SK-N-SH treated with all-trans-retinoic acid at 6 μM for 48 hours (cell line): Measurements from ENCODE around the gene OLFM1.

Source experiments
- ATAC-seq: fragments of 200-7000 bp; cut with Tn5 transposase; 3 replicates; pipeline ENCODE4 v1.9.1; 2020; ENCODE audit warnings: mild to moderate bottlenecking, moderate library complexity
- ARNTL ChIP-seq: fragments of 450-650 bp; formaldehyde crosslinking; IDR thresholded peaks from 2 replicates; pipeline ENCODE4 v1.5.0; 2020; ENCODE audit warnings: low read depth, mild to moderate bottlenecking, moderate library complexity, borderline replicate concordance
- BACH2 ChIP-seq: fragments of 250-450 bp; sonication (Bioruptor Pico); IDR thresholded peaks from 2 replicates; pipeline ENCODE4 v1.9.0; 2021; ENCODE audit warnings: mild to moderate bottlenecking, borderline replicate concordance
- CSDC2 ChIP-seq: fragments of 250-450 bp; sonication (Bioruptor Pico); IDR thresholded peaks from 2 replicates; pipeline ENCODE4 v1.5.0; 2020; ENCODE audit warnings: mild to moderate bottlenecking, moderate library complexity
- GLIS3 ChIP-seq: fragments of 250-450 bp; sonication (Bioruptor Pico); IDR thresholded peaks from 2 replicates; pipeline ENCODE4 v1.5.0; 2020; ENCODE audit warnings: mild to moderate bottlenecking, moderate library complexity
- ISL1 ChIP-seq: fragments of 250-450 bp; sonication (Bioruptor Pico); IDR thresholded peaks from 2 replicates; pipeline ENCODE4 v2.1.2; 2022; ENCODE audit warnings: mild to moderate bottlenecking, moderate library complexity
- PPARA ChIP-seq: fragments of 250-450 bp; sonication (Bioruptor Pico); IDR thresholded peaks from 2 replicates; pipeline ENCODE4 v1.5.0; 2020; ENCODE audit warnings: mild to moderate bottlenecking, borderline replicate concordance
- RARB ChIP-seq: fragments of 250-450 bp; sonication (Bioruptor Pico); IDR thresholded peaks from 2 replicates; pipeline ENCODE4 v1.8.0; 2021; ENCODE audit warnings: mild to moderate bottlenecking, moderate library complexity
- SNAI2 ChIP-seq: fragments of 250-450 bp; sonication (Bioruptor Pico); IDR thresholded peaks from 2 replicates; pipeline ENCODE4 v1.5.0; 2020; ENCODE audit warnings: mild to moderate bottlenecking, moderate library complexity
- TCF4 ChIP-seq: fragments of 250-450 bp; sonication (Bioruptor Pico); IDR thresholded peaks from 2 replicates; pipeline ENCODE4 v1.8.0; 2021; ENCODE audit warnings: mild to moderate bottlenecking, moderate library complexity, borderline replicate concordance
- TOX ChIP-seq: fragments of 250-450 bp; sonication (Bioruptor Pico); IDR thresholded peaks from 2 replicates; pipeline ENCODE4 v1.8.0; 2021; ENCODE audit warnings: mild to moderate bottlenecking, moderate library complexity, borderline replicate concordance
- ZFP3 ChIP-seq: fragments of 250-450 bp; sonication (Bioruptor Pico); IDR thresholded peaks from 2 replicates; pipeline ENCODE4 v1.5.0; 2020; ENCODE audit warnings: mild to moderate bottlenecking, moderate library complexity
- ZFP30 ChIP-seq: fragments of 450-650 bp; formaldehyde crosslinking; IDR thresholded peaks from 2 replicates; pipeline ENCODE4 v1.5.0; 2022; ENCODE audit warnings: mild to moderate bottlenecking, moderate library complexity
- ZNF565 ChIP-seq: fragments of 450-650 bp; formaldehyde crosslinking; conservative IDR thresholded peaks from 2 replicates; pipeline ENCODE4 v1.5.0; 2020; ENCODE audit warnings: low read depth, mild to moderate bottlenecking, moderate library complexity
- ZNF70 ChIP-seq: fragments of 450-650 bp; formaldehyde crosslinking; IDR thresholded peaks from 2 replicates; pipeline ENCODE4 v1.5.0; 2020; ENCODE audit warnings: mild to moderate bottlenecking, moderate library complexity
- TF ChIP-seq, protein P1 (sequence below): fragments of 250-450 bp; sonication (Bioruptor Pico); IDR thresholded peaks from 2 replicates; pipeline ENCODE4 v1.5.1; 2020; ENCODE audit warnings: low read depth, mild to moderate bottlenecking, moderate library complexity
- TF ChIP-seq, protein P2 (sequence below): fragments of 250-450 bp; sonication (Bioruptor Pico); IDR thresholded peaks from 2 replicates; pipeline ENCODE4 v1.8.0; 2021; ENCODE audit warnings: low read depth, mild to moderate bottlenecking, moderate library complexity, borderline replicate concordance
- TF ChIP-seq, protein P3 (sequence below): fragments of 250-450 bp; sonication (Bioruptor Pico); IDR thresholded peaks from 2 replicates; pipeline ENCODE4 v1.8.0; 2020; ENCODE audit warnings: mild to moderate bottlenecking, moderate library complexity, borderline replicate concordance
- TF ChIP-seq, protein P4 (sequence below): fragments of 250-450 bp; sonication (Bioruptor Pico); IDR thresholded peaks from 2 replicates; pipeline ENCODE4 v1.5.1; 2021; ENCODE audit warnings: mild to moderate bottlenecking, moderate library complexity

The OLFM1 gene

DNA sequence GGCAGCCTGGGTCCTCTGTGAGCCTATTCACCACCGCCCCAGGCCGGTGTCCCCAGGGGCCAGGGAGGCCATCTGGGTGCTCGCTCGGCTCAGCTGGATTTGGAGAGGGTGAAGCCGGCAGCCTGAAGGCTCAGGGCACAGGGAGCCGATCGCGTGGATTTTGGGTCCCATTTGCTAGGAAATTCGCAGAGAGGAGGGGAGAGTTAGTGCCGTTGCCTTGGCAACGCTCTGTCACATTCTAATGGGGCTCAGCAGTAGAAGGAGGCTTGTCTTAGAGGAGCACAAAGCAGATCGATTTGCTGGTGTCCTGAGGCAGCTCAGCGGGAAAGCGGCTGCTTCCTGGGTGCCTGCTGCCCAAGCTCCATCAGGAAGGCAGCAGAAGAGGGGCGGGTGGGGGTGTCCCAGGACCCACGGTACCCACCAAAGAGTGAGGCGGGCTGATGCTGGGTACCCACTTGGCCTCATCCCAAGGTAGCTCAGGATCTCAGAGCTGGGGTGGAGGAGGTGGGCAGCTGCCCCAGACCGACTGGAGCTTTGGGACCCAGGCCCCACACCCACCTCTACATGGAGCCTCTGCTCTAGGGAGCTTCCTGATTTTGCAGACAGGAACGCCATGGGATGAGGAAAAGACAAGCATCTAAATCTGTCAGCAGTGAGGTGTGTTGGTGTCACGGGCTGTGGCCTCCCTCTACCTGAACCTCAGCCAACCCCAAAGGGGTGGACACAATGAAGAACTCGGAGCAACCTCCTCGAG lies 17.1 kb upstream of the OLFM1 start:
- no peak for TF ChIP-seq SNAI2
- TF ChIP-seq ISL1, result no peak
- TF ChIP-seq, protein P1, sequence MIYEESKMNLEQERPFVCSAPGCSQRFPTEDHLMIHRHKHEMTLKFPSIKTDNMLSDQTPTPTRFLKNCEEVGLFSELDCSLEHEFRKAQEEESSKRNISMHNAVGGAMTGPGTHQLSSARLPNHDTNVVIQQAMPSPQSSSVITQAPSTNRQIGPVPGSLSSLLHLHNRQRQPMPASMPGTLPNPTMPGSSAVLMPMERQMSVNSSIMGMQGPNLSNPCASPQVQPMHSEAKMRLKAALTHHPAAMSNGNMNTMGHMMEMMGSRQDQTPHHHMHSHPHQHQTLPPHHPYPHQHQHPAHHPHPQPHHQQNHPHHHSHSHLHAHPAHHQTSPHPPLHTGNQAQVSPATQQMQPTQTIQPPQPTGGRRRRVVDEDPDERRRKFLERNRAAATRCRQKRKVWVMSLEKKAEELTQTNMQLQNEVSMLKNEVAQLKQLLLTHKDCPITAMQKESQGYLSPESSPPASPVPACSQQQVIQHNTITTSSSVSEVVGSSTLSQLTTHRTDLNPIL (CRISPR knock-in tag), result no peak
- TF ChIP-seq ZNF70 (CRISPR knock-in tag), result no peak
- TF ChIP-seq, protein P2, sequence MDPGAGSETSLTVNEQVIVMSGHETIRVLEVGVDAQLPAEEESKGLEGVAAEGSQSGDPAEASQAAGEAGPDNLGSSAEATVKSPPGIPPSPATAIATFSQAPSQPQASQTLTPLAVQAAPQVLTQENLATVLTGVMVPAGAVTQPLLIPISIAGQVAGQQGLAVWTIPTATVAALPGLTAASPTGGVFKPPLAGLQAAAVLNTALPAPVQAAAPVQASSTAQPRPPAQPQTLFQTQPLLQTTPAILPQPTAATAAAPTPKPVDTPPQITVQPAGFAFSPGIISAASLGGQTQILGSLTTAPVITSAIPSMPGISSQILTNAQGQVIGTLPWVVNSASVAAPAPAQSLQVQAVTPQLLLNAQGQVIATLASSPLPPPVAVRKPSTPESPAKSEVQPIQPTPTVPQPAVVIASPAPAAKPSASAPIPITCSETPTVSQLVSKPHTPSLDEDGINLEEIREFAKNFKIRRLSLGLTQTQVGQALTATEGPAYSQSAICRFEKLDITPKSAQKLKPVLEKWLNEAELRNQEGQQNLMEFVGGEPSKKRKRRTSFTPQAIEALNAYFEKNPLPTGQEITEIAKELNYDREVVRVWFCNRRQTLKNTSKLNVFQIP (CRISPR knock-in tag), result no peak
- TF ChIP-seq GLIS3 (CRISPR knock-in tag), result no peak
- no peak for TF ChIP-seq ZNF565 (CRISPR knock-in tag)
- TF ChIP-seq, protein P3, sequence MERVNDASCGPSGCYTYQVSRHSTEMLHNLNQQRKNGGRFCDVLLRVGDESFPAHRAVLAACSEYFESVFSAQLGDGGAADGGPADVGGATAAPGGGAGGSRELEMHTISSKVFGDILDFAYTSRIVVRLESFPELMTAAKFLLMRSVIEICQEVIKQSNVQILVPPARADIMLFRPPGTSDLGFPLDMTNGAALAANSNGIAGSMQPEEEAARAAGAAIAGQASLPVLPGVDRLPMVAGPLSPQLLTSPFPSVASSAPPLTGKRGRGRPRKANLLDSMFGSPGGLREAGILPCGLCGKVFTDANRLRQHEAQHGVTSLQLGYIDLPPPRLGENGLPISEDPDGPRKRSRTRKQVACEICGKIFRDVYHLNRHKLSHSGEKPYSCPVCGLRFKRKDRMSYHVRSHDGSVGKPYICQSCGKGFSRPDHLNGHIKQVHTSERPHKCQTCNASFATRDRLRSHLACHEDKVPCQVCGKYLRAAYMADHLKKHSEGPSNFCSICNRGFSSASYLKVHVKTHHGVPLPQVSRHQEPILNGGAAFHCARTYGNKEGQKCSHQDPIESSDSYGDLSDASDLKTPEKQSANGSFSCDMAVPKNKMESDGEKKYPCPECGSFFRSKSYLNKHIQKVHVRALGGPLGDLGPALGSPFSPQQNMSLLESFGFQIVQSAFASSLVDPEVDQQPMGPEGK (CRISPR knock-in tag), result no peak
- ATAC-seq, result no peak

DNA sequence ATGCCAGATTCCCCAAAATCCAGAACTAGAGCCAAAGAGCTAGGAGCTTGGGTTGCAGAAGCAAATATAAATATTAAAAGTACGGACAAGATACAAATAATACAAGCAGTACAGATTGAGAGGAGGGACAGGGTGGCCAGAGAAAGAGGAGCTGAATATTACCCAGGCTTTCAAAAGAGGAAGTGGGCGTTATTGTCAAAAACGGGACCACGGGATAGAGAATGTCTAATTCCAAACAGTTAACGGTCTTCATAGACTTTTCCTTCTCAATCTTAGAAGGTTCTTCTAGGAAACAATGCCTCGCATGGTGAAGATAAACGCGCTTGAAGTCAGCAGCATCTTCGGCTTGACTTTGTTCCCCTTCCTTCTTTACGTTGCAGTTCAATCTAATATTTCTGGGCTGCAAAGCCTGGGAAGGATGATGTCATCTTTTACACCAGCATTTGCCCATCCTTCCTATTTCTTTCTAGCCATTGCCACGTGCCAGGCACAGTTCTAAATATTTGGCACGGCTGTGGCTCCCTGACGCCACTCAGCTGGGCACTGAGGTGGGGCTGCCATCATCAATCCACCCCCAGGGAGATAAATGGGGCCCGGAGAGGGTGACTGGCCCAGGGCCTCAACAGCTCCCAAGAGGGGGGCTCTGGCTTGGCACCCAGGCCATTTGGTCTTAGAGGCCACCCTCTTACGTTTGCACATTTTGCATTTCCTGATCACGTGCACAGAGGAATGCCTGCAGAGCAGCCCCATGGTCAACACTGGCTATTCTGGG lies 16.3 kb upstream of the OLFM1 start:
- TF ChIP-seq ZFP30 (CRISPR knock-in tag), result no peak
- TF ChIP-seq ZNF70 (CRISPR knock-in tag), result no peak
- TF ChIP-seq, all 23 proteins: peak for 0
- no peak for ATAC-seq

DNA sequence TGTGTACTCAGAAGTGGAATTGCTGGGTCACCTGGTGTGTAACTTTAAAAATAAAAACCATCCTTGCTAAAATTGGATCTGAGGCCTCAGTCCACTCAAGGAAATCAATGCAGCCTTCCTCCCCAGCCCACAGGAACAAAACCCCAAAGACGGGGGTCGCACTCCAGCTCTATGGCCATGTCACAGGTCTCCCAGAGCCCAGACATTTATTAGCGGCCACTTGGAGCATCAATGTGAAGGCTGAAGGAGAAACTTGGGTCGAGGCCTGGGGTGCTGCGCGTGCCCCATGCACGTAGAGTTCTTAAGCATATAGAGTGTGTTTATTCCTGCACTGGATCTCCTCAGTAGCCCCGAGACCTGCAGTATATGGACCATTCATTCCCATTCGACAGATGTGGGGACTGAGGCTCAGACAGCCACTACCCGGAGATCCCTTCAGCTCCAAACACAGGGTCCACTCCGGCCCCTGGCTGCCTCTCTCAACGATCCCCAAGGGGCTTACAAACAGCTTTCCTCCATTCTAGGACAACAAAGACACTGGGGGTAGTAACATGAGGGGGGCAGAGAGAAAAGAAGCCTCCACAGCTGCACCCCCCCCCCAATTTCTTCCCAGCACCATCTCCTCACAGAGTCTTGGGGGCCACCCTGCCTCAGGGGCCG lies 14.3 kb upstream of the OLFM1 start:
- no peak for ATAC-seq
- no peak for TF ChIP-seq PPARA (CRISPR knock-in tag)
- no peak for TF ChIP-seq TCF4 (CRISPR knock-in tag)

DNA sequence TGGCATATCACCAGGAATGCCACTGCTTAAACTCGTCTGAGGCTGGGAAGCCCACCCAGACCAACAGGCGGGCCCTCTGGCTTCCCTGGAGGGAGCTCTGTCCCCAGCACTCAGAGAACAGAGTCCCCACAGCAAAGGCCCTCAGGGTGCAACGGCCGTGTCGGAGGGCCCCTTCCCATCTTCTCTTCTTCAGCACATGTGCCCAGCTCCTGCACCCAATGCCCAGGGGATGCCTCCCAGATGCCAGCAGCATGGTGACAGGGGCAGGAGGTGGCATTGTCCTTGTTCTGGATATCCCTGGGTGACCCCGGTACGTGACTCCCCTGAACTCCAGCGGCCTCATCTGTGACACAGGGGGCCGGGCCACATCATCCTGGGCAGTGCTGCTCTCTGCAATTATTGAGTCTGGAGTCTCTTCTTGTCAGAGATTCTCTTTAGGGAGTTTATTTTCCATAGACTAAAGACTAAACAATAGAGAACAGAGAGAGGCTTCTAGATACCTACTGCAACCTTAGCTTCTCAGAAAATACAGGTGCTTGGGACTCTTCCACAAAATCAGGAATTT lies 13.6 kb upstream of the OLFM1 start:
- TF ChIP-seq ISL1 (no peak), ZFP3 (no peak), BACH2 (CRISPR knock-in tag) (no peak), ZNF70 (CRISPR knock-in tag) (no peak)
- ATAC-seq, result no peak

DNA sequence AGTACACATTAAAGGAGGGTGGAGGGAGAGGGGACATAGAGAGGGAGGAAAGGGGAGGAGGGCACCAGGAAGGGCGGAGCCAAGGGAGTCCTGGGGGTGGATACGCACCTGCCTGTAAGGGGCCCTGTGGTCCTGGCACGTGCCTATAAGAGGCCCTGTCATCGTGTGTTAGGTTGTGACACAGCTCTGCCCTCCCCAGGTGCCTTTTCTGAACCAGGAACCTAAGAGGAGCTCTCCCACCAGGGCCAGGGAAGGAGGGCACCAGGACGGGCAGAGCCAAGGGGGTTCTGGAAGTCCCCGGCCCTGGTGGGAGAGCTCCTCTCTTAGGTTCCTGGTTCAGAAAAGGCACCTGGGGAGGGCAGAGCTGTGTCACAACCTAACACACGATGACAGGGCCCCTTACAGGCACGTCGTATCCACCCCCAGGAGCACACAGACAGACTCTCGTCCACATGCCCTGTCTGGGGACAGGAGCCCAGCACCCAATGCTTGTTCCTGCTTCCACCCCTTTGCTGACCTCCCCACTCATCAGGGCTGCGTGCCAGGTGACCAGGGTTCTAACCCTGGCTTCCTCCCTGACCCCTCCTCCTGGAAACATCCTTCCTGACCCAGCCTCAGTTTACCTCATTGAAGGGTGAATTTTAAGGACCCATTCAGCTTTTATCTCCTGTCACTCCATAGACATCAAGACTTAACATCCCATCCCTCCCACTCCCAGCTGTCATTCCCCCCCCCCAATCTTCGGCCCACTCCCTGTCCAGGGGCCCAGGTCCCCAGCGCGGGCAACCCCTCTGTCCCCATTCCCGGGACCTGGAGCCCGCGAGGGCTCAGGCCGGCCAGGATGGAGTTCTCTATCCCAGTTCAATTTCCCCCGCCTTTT lies 12.9 kb upstream of the OLFM1 start:
- TF ChIP-seq RARB (CRISPR knock-in tag) (no peak), CSDC2 (CRISPR knock-in tag) (no peak), TOX (no peak), ARNTL (CRISPR knock-in tag) (no peak)
- TF ChIP-seq, protein P1 (CRISPR knock-in tag), result no peak
- TF ChIP-seq, protein P3 (CRISPR knock-in tag), result no peak
- TF ChIP-seq, protein P4, sequence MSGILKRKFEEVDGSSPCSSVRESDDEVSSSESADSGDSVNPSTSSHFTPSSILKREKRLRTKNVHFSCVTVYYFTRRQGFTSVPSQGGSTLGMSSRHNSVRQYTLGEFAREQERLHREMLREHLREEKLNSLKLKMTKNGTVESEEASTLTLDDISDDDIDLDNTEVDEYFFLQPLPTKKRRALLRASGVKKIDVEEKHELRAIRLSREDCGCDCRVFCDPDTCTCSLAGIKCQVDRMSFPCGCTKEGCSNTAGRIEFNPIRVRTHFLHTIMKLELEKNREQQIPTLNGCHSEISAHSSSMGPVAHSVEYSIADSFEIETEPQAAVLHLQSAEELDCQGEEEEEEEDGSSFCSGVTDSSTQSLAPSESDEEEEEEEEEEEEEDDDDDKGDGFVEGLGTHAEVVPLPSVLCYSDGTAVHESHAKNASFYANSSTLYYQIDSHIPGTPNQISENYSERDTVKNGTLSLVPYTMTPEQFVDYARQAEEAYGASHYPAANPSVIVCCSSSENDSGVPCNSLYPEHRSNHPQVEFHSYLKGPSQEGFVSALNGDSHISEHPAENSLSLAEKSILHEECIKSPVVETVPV (CRISPR knock-in tag), result no peak
- TF ChIP-seq, all 23 proteins: peak for 0

More for the DNA sequence above, 12.9 kb upstream of the OLFM1 start:
- no peak for ATAC-seq
